ENCODE measurements around the gene APOA5. TPM values are rescaled to one million over a fixed set of nuclear protein-coding genes. Genes with fewer than 3 reads are reported as not detected.
A peak's percentile ranks its signal among the peaks of the same experiment; 100 is the strongest.

APOA5 gene
- total and polyA plus RNA-seq, 2 of the 13 experiments (the other 11 are each of a cell fraction or from before 2014, with no cell fraction given), result 44.0 to 49.1 TPM

GRCh38 chr11:116808262-116809175 is 16.8 kb upstream of the APOA5 start (continued):
- TF ChIP-seq THAP7 (CRISPR knock-in tag; IDR thresholded peaks at IDR 0.05), result 0 out of 2 replicates have a peak, but pooled peaks have one; percentile 51
- 0 out of 2 replicates have a peak, but pooled peaks have one; percentile 23 for TF ChIP-seq SMAD1 (CRISPR knock-in tag; IDR thresholded peaks at IDR 0.05; ENCODE audit: borderline replicate concordance, low read depth)
- TF ChIP-seq ZNF468 (CRISPR knock-in tag; IDR thresholded peaks at IDR 0.05), result no peak
- peak; percentile 52; the same call in 1 of the 2 replicates for TF ChIP-seq PBX2 (CRISPR knock-in tag; IDR thresholded peaks at IDR 0.05)
- TF ChIP-seq ZNF335 (CRISPR knock-in tag; IDR thresholded peaks at IDR 0.05), result 0 out of 2 replicates have a peak, but pooled peaks have one; percentile 53
- TF ChIP-seq ATF3 (CRISPR knock-in tag; IDR thresholded peaks at IDR 0.05), result peak; percentile 33; the same call in 1 of the 2 replicates
- TF ChIP-seq TFDP2 (CRISPR knock-in tag; IDR thresholded peaks at IDR 0.05), result no peak
- no peak for TF ChIP-seq BATF2 (CRISPR knock-in tag; IDR thresholded peaks at IDR 0.05)
- TF ChIP-seq DPF2 (CRISPR knock-in tag; IDR thresholded peaks at IDR 0.05; ENCODE audit: borderline replicate concordance, low read depth), result peak; percentile 86
- TF ChIP-seq KDM4B (CRISPR knock-in tag; IDR thresholded peaks at IDR 0.05), result no peak; the same call in 1 of the 2 replicates
- TF ChIP-seq GABPA (IDR thresholded peaks at IDR 0.05; ENCODE audit: low read depth, low read length), result no peak
- peak; percentile 59; the same call in 1 of the 2 replicates for TF ChIP-seq GABPA (CRISPR knock-in tag; IDR thresholded peaks at IDR 0.05; ENCODE audit: low read depth)
- no peak for TF ChIP-seq ZNF780A (CRISPR knock-in tag; IDR thresholded peaks at IDR 0.05)
- TF ChIP-seq ZBTB1 (CRISPR knock-in tag; IDR thresholded peaks at IDR 0.05; ENCODE audit: borderline replicate concordance), result no peak
- no peak for TF ChIP-seq AKNA (CRISPR knock-in tag; IDR thresholded peaks at IDR 0.05; ENCODE audit: borderline replicate concordance)
- peak; percentile 80 for TF ChIP-seq ZBTB7B (CRISPR knock-in tag; IDR thresholded peaks at IDR 0.05)
- peak; percentile 77; the same call in 1 of the 2 replicates for TF ChIP-seq RXRA (CRISPR knock-in tag; IDR thresholded peaks at IDR 0.05)

Measured in HepG2 (cell line).